Mammary epithelial cell (primary cell): ENCODE data around the gene ANKRD28.

Experiments
- EZH2 ChIP-seq: IDR thresholded peaks from 2 replicates; pipeline ENCODE4 v1.6.1; 2012; ENCODE audit warnings: low read length, inconsistent platforms, borderline replicate concordance
- TF ChIP-seq, protein P1 (sequence below), 2 donors: IDR thresholded peaks in 1 of 2; conservative IDR thresholded peaks in 1 of 2; 2 replicates each; pipeline ENCODE4 v1.5.1; 2011 to 2012; ENCODE audit warnings: inconsistent platforms in 2 of 2, low read length in 2 of 2, mild to moderate bottlenecking in 2 of 2, control low read depth in 1 of 2, low read depth in 1 of 2; ENCODE audit not compliant: insufficient read depth in 1 of 2; ENCODE audit errors: extremely low read depth in 1 of 2

DNA sequence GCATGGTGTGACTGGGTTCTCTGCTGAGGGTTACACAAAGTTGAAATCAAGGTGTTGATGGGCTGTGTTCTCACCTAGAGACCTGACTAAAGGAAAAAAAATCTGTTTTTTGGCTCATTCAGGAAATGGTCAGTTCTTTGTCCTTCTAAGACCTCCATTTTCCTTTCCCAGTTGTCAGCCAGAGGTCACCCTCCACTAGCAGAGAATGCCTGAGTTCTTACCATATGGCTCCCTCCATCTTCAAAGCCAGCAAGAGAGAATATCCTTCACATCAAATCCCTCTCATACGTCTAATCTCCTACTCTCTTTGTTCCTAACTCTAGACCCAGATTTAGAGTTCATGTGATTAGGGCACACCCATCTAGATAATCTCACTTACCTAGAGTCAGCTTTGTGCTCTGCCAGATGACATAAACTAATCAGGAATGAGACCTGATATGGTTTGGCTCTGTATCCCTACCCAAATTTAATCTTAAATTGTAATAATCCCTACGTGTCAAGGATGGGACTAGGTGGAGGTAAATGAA lies 19.4 kb downstream of the ANKRD28 start:
- TF ChIP-seq, protein P1, sequence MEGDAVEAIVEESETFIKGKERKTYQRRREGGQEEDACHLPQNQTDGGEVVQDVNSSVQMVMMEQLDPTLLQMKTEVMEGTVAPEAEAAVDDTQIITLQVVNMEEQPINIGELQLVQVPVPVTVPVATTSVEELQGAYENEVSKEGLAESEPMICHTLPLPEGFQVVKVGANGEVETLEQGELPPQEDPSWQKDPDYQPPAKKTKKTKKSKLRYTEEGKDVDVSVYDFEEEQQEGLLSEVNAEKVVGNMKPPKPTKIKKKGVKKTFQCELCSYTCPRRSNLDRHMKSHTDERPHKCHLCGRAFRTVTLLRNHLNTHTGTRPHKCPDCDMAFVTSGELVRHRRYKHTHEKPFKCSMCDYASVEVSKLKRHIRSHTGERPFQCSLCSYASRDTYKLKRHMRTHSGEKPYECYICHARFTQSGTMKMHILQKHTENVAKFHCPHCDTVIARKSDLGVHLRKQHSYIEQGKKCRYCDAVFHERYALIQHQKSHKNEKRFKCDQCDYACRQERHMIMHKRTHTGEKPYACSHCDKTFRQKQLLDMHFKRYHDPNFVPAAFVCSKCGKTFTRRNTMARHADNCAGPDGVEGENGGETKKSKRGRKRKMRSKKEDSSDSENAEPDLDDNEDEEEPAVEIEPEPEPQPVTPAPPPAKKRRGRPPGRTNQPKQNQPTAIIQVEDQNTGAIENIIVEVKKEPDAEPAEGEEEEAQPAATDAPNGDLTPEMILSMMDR (conservative IDR thresholded peaks at IDR 0.05 in 1 of 2, IDR thresholded peaks at IDR 0.05 in 1 of 2; ENCODE audit: extremely low read depth in 1 of 2, insufficient read depth in 1 of 2, low read depth in 1 of 2, low read length in 2 of 2): no peak
- TF ChIP-seq EZH2: no peak
